Measurements from ENCODE around the gene MTMR3.
"Not testable (repeated sequence)": the region's sequence is repeated elsewhere in the genome, so short reads cannot be mapped to it uniquely, and the experiment has no call there.

Gene MTMR3

GRCh38 chr22:29854432-29854831 is 28.5 kb upstream of the MTMR3 start:
- Histone ChIP-seq H3K36me3 (ENCODE audit: control insufficient read depth in 1 of 2, insufficient read depth in 2 of 2, low read depth in 1 of 2, low read length in 2 of 2) (no peaks in the 10 kb centered on the region), H3K4ac (ENCODE audit: low read depth in 1 of 2, low read length in 2 of 2) (no peak overlapping the region), H3K23ac (ENCODE audit: low read length in 2 of 2) (no peak overlapping the region), H3K14ac (ENCODE audit: low read length in 2 of 2) (no peak overlapping the region), H4K8ac (ENCODE audit: low read length) (no peak overlapping the region), H2BK12ac (ENCODE audit: low read length in 2 of 2) (no peak overlapping the region), H3K18ac (ENCODE audit: low read depth in 1 of 2, low read length in 2 of 2) (no peak overlapping the region), H3K27ac (ENCODE audit: low read length, poor library complexity, severe bottlenecking) (no peak overlapping the region), H2BK15ac (ENCODE audit: low read depth, poor library complexity, severe bottlenecking) (no peak overlapping the region), H3K4me1 (ENCODE audit: control insufficient read depth, insufficient read depth, low read depth, low read length) (no peaks in the 10 kb centered on the region), H4K91ac (ENCODE audit: low read length) (no peak overlapping the region), H2BK120ac (ENCODE audit: low read depth, low read length) (no peak overlapping the region), H3K27me3 (ENCODE audit: control insufficient read depth in 1 of 2, insufficient read depth in 1 of 2, low read length in 2 of 2) (peaks cover 0 to 7% of the 10 kb centered on the region in 2 experiments), H2AK5ac (ENCODE audit: low read length, severe bottlenecking) (no peak overlapping the region), H2BK5ac (ENCODE audit: low read depth, low read length, poor library complexity, severe bottlenecking) (no peak overlapping the region), H2AFZ (ENCODE audit: low read depth, low read length) (no peak overlapping the region), H3K4me2 (ENCODE audit: low read length, poor library complexity, severe bottlenecking) (no peak overlapping the region), H3K4me3 (ENCODE audit: insufficient read depth in 1 of 2, low read depth in 1 of 2, low read length in 2 of 2) (no peak overlapping the region), H3K9me3 (ENCODE audit: control insufficient read depth, low read length) (no peaks in the 10 kb centered on the region), H3K79me1 (replicated peaks; ENCODE audit: low read length, poor library complexity, severe bottlenecking) (no peaks in the 10 kb centered on the region), H3K9ac (ENCODE audit: low read length) (no peak overlapping the region)
- no peak for DNase-seq
- 94% methylated on average over 3 of the region's 3 CpGs for WGBS

GRCh38 chr22:29855611-29856181 is 27.3 kb upstream of the MTMR3 start:
- no peak for DNase-seq
- H3K14ac ChIP-seq (ENCODE audit: low read length in 2 of 2) = no peak overlapping the region
- no peaks in the 10 kb centered on the region for H3K9me3 ChIP-seq (ENCODE audit: control insufficient read depth, low read length)
- no peak overlapping the region for H3K4me2 ChIP-seq (ENCODE audit: low read length, poor library complexity, severe bottlenecking)
- no peak overlapping the region for H2BK5ac ChIP-seq (ENCODE audit: low read depth, low read length, poor library complexity, severe bottlenecking)
- no peak overlapping the region for H4K91ac ChIP-seq (ENCODE audit: low read length)
- H4K8ac ChIP-seq (ENCODE audit: low read length) = no peak overlapping the region
- WGBS = 87% methylated on average over 10 of the region's 10 CpGs
- no peak overlapping the region for H3K18ac ChIP-seq (ENCODE audit: low read depth in 1 of 2, low read length in 2 of 2)
- no peak overlapping the region for H3K9ac ChIP-seq (ENCODE audit: low read length)
- H3K23ac ChIP-seq (ENCODE audit: low read length in 2 of 2) = no peak overlapping the region
- no peak overlapping the region for H2BK15ac ChIP-seq (ENCODE audit: low read depth, poor library complexity, severe bottlenecking)
- no peak overlapping the region for H2BK12ac ChIP-seq (ENCODE audit: low read length in 2 of 2)
- no peak overlapping the region for H2AFZ ChIP-seq (ENCODE audit: low read depth, low read length)
- H3K27me3 ChIP-seq (ENCODE audit: control insufficient read depth in 1 of 2, insufficient read depth in 1 of 2, low read length in 2 of 2) = peaks cover 0 to 10% of the 10 kb centered on the region in 2 experiments
- no peaks in the 10 kb centered on the region for H3K79me1 ChIP-seq (replicated peaks; ENCODE audit: low read length, poor library complexity, severe bottlenecking)
- H3K36me3 ChIP-seq (ENCODE audit: control insufficient read depth in 1 of 2, insufficient read depth in 2 of 2, low read depth in 1 of 2, low read length in 2 of 2) = no peaks in the 10 kb centered on the region
- H3K4me1 ChIP-seq (ENCODE audit: control insufficient read depth, insufficient read depth, low read depth, low read length) = no peaks in the 10 kb centered on the region
- H3K27ac ChIP-seq (ENCODE audit: low read length, poor library complexity, severe bottlenecking) = no peak overlapping the region
- no peak overlapping the region for H3K4me3 ChIP-seq (ENCODE audit: insufficient read depth in 1 of 2, low read depth in 1 of 2, low read length in 2 of 2)
- H2BK120ac ChIP-seq (ENCODE audit: low read depth, low read length) = no peak overlapping the region
- H2AK5ac ChIP-seq (ENCODE audit: low read length, severe bottlenecking) = no peak overlapping the region
- H3K4ac ChIP-seq (ENCODE audit: low read depth in 1 of 2, low read length in 2 of 2) = no peak overlapping the region

- Histone ChIP-seq H3K9me3 (ENCODE audit: control insufficient read depth, low read length) (no peaks in the 10 kb centered on the region), H2BK12ac (ENCODE audit: low read length in 2 of 2) (no peak overlapping the region), H3K27me3 (ENCODE audit: control insufficient read depth in 1 of 2, insufficient read depth in 1 of 2, low read length in 2 of 2) (peaks cover 0 to 10% of the 10 kb centered on the region in 2 experiments), H2AK5ac (ENCODE audit: low read length, severe bottlenecking) (no peak overlapping the region), H2BK120ac (ENCODE audit: low read depth, low read length) (no peak overlapping the region), H2BK5ac (ENCODE audit: low read depth, low read length, poor library complexity, severe bottlenecking) (no peak overlapping the region), H3K4ac (ENCODE audit: low read depth in 1 of 2, low read length in 2 of 2) (no peak overlapping the region), H4K8ac (ENCODE audit: low read length) (no peak overlapping the region), H3K18ac (ENCODE audit: low read depth in 1 of 2, low read length in 2 of 2) (no peak overlapping the region), H3K4me3 (ENCODE audit: insufficient read depth in 1 of 2, low read depth in 1 of 2, low read length in 2 of 2) (no peak overlapping the region), H3K79me1 (replicated peaks; ENCODE audit: low read length, poor library complexity, severe bottlenecking) (no peaks in the 10 kb centered on the region), H3K9ac (ENCODE audit: low read length) (no peak overlapping the region), H3K36me3 (ENCODE audit: control insufficient read depth in 1 of 2, insufficient read depth in 2 of 2, low read depth in 1 of 2, low read length in 2 of 2) (no peaks in the 10 kb centered on the region), H3K4me2 (ENCODE audit: low read length, poor library complexity, severe bottlenecking) (no peak overlapping the region), H4K91ac (ENCODE audit: low read length) (no peak overlapping the region), H3K14ac (ENCODE audit: low read length in 2 of 2) (no peak overlapping the region), H2AFZ (ENCODE audit: low read depth, low read length) (no peak overlapping the region), H2BK15ac (ENCODE audit: low read depth, poor library complexity, severe bottlenecking) (no peak overlapping the region), H3K4me1 (ENCODE audit: control insufficient read depth, insufficient read depth, low read depth, low read length) (no peaks in the 10 kb centered on the region), H3K27ac (ENCODE audit: low read length, poor library complexity, severe bottlenecking) (no peak overlapping the region), H3K23ac (ENCODE audit: low read length in 2 of 2) (no peak overlapping the region)
- no peak for DNase-seq
- WGBS = 68% methylated on average over 2 of the region's 3 CpGs
Measured at GRCh38 chr22:29856496-29856895, 26.5 kb upstream of the MTMR3 start.

- not testable (repeated sequence) for H3K4me1 ChIP-seq (ENCODE audit: control insufficient read depth, insufficient read depth, low read depth, low read length); H2BK120ac ChIP-seq (ENCODE audit: low read depth, low read length); H4K8ac ChIP-seq (ENCODE audit: low read length); H2BK5ac ChIP-seq (ENCODE audit: low read depth, low read length, poor library complexity, severe bottlenecking); H3K14ac ChIP-seq (ENCODE audit: low read length in 2 of 2); H2AFZ ChIP-seq (ENCODE audit: low read depth, low read length); H3K9ac ChIP-seq (ENCODE audit: low read length); H2BK12ac ChIP-seq (ENCODE audit: low read length in 2 of 2); H3K4me2 ChIP-seq (ENCODE audit: low read length, poor library complexity, severe bottlenecking); H4K91ac ChIP-seq (ENCODE audit: low read length); H3K79me1 ChIP-seq (replicated peaks; ENCODE audit: low read length, poor library complexity, severe bottlenecking); H3K23ac ChIP-seq (ENCODE audit: low read length in 2 of 2); H2BK15ac ChIP-seq (ENCODE audit: low read depth, poor library complexity, severe bottlenecking); H3K4ac ChIP-seq (ENCODE audit: low read depth in 1 of 2, low read length in 2 of 2); H3K36me3 ChIP-seq (ENCODE audit: control insufficient read depth in 1 of 2, insufficient read depth in 2 of 2, low read depth in 1 of 2, low read length in 2 of 2); H3K4me3 ChIP-seq (ENCODE audit: insufficient read depth in 1 of 2, low read depth in 1 of 2, low read length in 2 of 2); H3K9me3 ChIP-seq (ENCODE audit: control insufficient read depth, low read length); DNase-seq; H2AK5ac ChIP-seq (ENCODE audit: low read length, severe bottlenecking); H3K18ac ChIP-seq (ENCODE audit: low read depth in 1 of 2, low read length in 2 of 2); H3K27ac ChIP-seq (ENCODE audit: low read length, poor library complexity, severe bottlenecking)
- WGBS = 91% methylated on average over 8 of the region's 9 CpGs
- peaks cover 0 to 11% of the 10 kb centered on the region in 2 experiments for H3K27me3 ChIP-seq (ENCODE audit: control insufficient read depth in 1 of 2, insufficient read depth in 1 of 2, low read length in 2 of 2)
Measured at GRCh38 chr22:29859030-29859429, 23.9 kb upstream of the MTMR3 start.

Measured in mesenchymal stem cell (in vitro differentiated cells and primary cell).